Uterus (tissue), 4 donors: ENCODE measurements around the gene SPNS2. TPM values are rescaled to one million over a fixed set of nuclear protein-coding genes. Genes with fewer than 3 reads are reported as not detected.

Experiments used
- DNase-seq, 2 donors: peaks; one replicate each; pipeline ENCODE4 v3.0.0-alpha.2; 2019 to 2020
- H3K27ac ChIP-seq, 2 donors: fragments of 200-600 bp; sonication (generic); 1 replicate in 1 of 2; 2 replicates in 1 of 2; pipeline ENCODE4 v1.5.1; 2016 to 2018
- H3K27me3 ChIP-seq, 2 donors: fragments of 200-600 bp; sonication (generic); one replicate each; pipeline ENCODE4 v1.5.1; 2018 to 2019; ENCODE audit warnings: control low read depth in 1 of 2
- H3K36me3 ChIP-seq, 2 donors: fragments of 200-600 bp; sonication (generic); one replicate each; pipeline ENCODE4 v1.5.1; 2019; ENCODE audit warnings: control low read depth in 1 of 2
- H3K4me1 ChIP-seq, 2 donors: fragments of 200-600 bp; sonication (generic); one replicate each; pipeline ENCODE4 v1.5.1; 2018 to 2019; ENCODE audit warnings: control low read depth in 1 of 2
- H3K4me3 ChIP-seq, 2 donors: fragments of 200-600 bp; sonication (generic); 1 replicate in 1 of 2; 2 replicates in 1 of 2; pipeline ENCODE4 v1.5.1; 2018 to 2019; ENCODE audit warnings: mild to moderate bottlenecking in 1 of 2
- H3K9me3 ChIP-seq, 2 donors: fragments of 200-600 bp; sonication (generic); one replicate each; pipeline ENCODE4 v1.5.1; 2019; ENCODE audit warnings: control low read depth in 1 of 2
- POLR2A ChIP-seq, 2 donors: fragments of 450-650 bp; IDR thresholded peaks; one replicate each; pipeline ENCODE4 v1.6.1; 2016; ENCODE audit warnings: antibody characterized with exemption in 2 of 2, mild to moderate bottlenecking in 1 of 2, moderate library complexity in 1 of 2
- intact Hi-C: fragments of 100-400 bp; cut with DNase I; formaldehyde crosslinking; loops from one replicate; pipeline ENCODE4 v1.15.1; 2023; ENCODE audit warnings: low total_unique reads
- total RNA-seq, 4 donors: library from RNA; depleted of rRNA in 3 of 4; stranded (reverse); fragments of >200 nt in 3 of 4; gene quantifications; one replicate each; pipeline versions ENCODE4 v1.1.0 to v1.2.4, GENCODE V29; 2014 to 2023
- TF ChIP-seq, protein P1 (sequence below), 4 experiments: fragments of 200-600 bp in 2 of 4; fragments of 450-650 bp in 2 of 4; sonication (generic) in 2 of 4; IDR thresholded peaks; one replicate each; pipeline ENCODE4 v1.5.1; 2016 to 2019; ENCODE audit warnings: antibody characterized with exemption in 4 of 4, mild to moderate bottlenecking in 2 of 4, moderate library complexity in 1 of 4
- donor health status: DM: yes; HTN: yes; CAD: no.

SPNS2 gene
- total RNA-seq, 4 donors from 2014 or later = 3.8 to 40.5 (median 13.6) TPM

DNA sequence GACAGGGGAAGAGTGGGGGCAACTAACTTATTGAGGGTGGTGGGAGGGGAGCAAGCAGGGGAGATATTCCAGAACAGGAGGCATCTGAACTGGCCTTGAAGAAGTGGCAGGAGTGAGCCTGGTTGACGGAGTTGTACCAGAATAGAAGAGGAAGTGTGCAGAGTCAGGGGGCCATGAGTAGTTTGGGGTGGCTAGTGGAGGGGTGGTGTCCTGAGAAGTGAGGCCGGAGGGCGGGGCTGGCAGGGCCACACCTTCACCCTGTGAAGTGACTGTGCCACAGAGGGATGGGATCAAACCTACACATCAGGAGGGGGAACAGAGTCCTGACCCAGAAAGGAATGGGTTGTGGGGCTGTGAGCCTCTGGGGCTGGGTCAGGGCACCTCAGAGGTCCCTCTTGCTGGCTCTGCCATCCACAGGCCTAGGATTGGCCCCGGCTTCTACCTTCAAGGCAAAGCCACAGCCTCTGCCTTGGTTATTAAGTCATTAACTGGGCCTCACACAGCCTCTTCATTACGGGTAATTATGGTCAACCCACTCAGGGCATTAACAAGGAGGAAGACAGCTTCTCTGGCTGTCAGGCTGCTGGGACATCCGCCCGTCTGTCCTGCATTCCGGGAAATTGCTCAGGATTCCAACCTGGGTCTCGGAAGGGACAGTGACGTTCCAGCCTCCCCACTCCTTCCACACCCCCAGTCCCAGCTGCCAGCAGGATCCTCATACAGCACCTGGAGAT is 12.7 kb downstream of the SPNS2 start:
- H3K9me3 ChIP-seq = no peaks in the 10 kb centered on the region
- H3K27me3 ChIP-seq = no peaks in the 10 kb centered on the region
- H3K4me3 ChIP-seq = no peak overlapping the region
- TF ChIP-seq, protein P1, sequence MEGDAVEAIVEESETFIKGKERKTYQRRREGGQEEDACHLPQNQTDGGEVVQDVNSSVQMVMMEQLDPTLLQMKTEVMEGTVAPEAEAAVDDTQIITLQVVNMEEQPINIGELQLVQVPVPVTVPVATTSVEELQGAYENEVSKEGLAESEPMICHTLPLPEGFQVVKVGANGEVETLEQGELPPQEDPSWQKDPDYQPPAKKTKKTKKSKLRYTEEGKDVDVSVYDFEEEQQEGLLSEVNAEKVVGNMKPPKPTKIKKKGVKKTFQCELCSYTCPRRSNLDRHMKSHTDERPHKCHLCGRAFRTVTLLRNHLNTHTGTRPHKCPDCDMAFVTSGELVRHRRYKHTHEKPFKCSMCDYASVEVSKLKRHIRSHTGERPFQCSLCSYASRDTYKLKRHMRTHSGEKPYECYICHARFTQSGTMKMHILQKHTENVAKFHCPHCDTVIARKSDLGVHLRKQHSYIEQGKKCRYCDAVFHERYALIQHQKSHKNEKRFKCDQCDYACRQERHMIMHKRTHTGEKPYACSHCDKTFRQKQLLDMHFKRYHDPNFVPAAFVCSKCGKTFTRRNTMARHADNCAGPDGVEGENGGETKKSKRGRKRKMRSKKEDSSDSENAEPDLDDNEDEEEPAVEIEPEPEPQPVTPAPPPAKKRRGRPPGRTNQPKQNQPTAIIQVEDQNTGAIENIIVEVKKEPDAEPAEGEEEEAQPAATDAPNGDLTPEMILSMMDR (IDR thresholded peaks at IDR 0.05) = no peak
- TF ChIP-seq POLR2A (IDR thresholded peaks at IDR 0.05) = no peak
- no peaks in the 10 kb centered on the region for H3K4me1 ChIP-seq
- no peaks in the 10 kb centered on the region for H3K36me3 ChIP-seq
- no peak overlapping the region for H3K27ac ChIP-seq
- intact Hi-C loops = no loop called here
- DNase-seq = no peak

DNA sequence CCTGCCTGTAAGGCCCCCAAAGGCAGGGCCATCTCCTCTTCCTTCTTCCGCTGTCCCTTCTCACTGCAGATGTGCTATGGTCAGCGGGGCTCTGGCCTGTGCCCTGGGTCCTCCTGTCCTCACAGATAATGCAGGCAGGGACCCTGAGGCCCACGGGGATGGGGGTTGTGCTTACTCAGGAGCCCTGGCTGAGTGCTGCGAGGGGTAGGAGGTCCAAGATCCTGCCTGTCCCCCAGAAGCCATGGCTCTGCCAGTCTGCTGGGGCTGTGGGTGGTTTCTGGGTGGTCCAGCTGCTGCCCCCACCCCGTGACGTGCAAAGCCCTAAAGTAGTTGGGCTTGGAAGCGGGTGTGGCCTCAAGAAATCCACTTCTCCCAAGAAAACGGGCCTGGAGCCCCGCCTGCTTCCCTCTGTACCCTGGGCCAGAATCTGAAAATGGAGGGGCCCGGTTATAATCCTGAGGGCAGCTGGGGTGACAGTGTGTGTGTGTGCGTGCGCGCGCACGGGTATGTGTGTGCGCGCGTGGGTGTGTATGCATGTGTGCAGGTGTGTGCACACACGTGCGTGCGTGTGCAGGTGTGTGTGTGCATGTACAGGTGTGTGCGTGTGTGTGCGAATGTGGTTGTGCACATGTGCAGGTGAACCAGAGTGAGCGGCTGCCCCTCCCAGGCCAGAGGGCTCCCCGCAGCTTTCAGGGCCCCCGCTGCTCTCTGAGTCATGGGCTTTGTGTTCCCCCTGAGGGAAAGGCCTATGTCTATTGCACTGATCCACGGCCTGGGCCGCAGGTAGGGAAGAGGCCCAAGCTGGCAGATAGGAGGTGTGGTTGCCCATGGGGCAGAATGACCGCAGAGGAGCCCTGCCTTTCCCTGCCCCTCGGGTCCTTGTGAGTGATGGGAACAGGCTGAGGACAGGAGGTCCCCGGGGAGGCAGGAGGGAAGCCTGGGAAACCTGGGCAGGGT is 13.8 kb downstream of the SPNS2 start:
- H3K27ac ChIP-seq = no peak overlapping the region
- no peaks in the 10 kb centered on the region for H3K27me3 ChIP-seq
- no peaks in the 10 kb centered on the region for H3K36me3 ChIP-seq
- intact Hi-C loops = no loop called here
- no peaks in the 10 kb centered on the region for H3K9me3 ChIP-seq
- TF ChIP-seq, protein P1 (IDR thresholded peaks at IDR 0.05) = no peak
- TF ChIP-seq POLR2A (IDR thresholded peaks at IDR 0.05) = no peak
- no peaks in the 10 kb centered on the region for H3K4me1 ChIP-seq
- H3K4me3 ChIP-seq = no peak overlapping the region
- no peak for DNase-seq

DNA sequence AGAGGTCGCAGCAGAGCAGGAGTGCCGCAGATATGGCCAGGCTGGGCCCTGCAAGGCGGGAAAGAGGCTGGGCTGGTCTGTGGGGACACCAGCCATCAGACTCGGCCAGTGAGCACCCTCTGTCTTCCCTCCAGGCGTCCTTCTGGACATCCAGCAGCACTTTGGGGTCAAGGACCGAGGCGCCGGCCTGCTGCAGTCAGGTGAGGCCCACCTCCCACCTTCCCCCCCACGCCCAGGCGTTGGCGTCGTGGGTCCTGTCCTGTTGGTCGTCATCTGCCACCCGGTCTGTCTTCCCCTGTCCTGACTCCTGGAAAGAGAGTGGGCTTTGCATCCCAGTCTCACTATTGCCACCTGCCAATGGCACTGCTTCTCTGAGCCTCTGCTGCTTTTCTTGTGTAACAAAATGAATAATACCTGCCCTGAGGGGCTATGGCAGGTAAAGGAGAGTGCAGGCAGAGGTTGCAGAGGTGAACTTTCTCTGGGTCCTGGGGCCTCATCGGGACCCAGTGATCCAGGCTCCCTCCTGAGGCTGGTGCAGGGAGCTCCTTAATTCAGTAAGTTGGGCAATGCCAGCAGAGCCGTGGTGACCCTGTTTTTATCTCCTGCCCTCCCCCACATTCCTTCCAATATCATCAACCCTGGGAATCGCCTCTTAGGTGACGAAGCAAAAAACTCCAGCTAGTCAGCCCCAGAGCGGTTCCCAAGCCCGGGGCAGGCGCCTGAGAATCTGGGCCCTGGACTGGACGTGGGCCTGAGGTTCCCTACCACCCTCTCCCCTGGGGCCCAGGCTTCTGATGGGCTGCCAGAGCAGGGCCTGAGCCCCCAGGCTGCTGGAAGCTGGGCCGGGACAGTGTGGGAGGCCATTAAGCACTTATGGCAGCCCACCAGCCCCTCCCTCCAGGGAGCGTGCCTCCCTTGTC is 14.7 kb downstream of the SPNS2 start:
- Histone ChIP-seq H3K27ac (no peak overlapping the region), H3K27me3 (no peaks in the 10 kb centered on the region), H3K36me3 (no peaks in the 10 kb centered on the region), H3K9me3 (no peaks in the 10 kb centered on the region), H3K4me3 (no peak overlapping the region), H3K4me1 (no peaks in the 10 kb centered on the region)
- intact Hi-C loops = no loop called here
- TF ChIP-seq POLR2A (IDR thresholded peaks at IDR 0.05) = no peak
- TF ChIP-seq, protein P1 (IDR thresholded peaks at IDR 0.05) = no peak
- DNase-seq = no peak

DNA sequence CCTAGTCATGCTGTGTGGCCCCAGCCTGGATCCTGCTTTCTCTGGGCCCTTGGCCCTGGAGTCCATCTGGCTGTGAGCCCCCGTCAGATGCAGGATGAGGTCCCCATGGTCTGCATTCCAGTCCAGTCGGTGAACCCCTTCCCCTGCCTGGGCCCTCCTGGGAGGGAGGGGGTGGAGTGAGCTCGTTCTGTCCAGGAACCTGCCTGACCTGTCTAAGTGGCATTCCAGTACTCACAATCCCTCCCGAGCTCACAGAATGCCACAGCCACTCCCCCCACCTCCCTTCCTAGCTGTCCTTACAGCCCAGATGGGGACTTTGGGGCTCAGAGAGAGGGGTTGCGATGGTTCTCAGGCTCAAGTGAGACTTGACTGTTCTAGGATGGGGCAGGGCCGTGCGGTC is 15.5 kb downstream of the SPNS2 start:
- H3K27me3 ChIP-seq = no peaks in the 10 kb centered on the region
- H3K27ac ChIP-seq = no peak overlapping the region
- intact Hi-C loops = no loop called here
- no peaks in the 10 kb centered on the region for H3K9me3 ChIP-seq
- DNase-seq = no peak
- TF ChIP-seq, protein P1 (IDR thresholded peaks at IDR 0.05) = no peak
- no peak for TF ChIP-seq POLR2A (IDR thresholded peaks at IDR 0.05)
- no peak overlapping the region for H3K4me3 ChIP-seq
- H3K36me3 ChIP-seq = no peaks in the 10 kb centered on the region
- H3K4me1 ChIP-seq = no peaks in the 10 kb centered on the region
